Measurements from ENCODE around the gene ETF1. TPM values are rescaled to one million over a fixed set of nuclear protein-coding genes. Genes with fewer than 3 reads are reported as not detected.

The ETF1 gene
- total and polyA plus RNA-seq, 7 experiments from 2014 or later = 19.0 to 137 (median 43.1) TPM

DNA sequence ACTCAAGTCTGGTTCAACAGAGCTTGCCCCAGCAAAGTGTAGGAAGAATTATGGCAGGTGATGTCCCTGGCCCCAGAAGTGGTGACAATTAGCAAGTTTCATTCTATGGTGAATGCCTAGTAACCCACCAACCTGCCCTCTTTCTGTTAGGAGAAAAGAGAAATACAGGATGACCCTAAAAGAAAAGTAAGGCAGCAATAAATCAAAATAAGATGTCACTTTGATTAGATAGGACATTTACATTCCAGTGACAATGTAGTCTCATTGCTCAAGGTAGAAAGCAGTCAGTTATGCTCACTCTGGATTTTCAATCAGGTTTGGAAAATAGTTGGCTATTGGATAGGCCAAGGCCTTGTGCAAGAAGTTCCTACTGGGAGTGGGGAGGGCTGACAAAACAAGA is 37.7 kb upstream of the ETF1 start:
- H3K27ac Mint-ChIP-seq = no peak overlapping the region
- ChIA-PET CTCF (interaction anchor here (0.6 kb wide), 1 partner anchor 190 kb away, joined by 7 read pairs; no protein-coding TSS in a partner anchor), POLR2A (interaction anchor here (0.8 kb wide), 1 partner anchor 943 kb away, joined by 3 read pairs; no protein-coding TSS in a partner anchor)
- H3K4me1 Mint-ChIP-seq = peaks cover 0 to 9% (median 7%) of the 10 kb centered on the region in 7 donors
- H3K36me3 Mint-ChIP-seq = peaks cover 0 to 3% (median 0%) of the 10 kb centered on the region in 5 donors
- H3K4me3 ChIP-seq (ENCODE audit: low read length) = no peak overlapping the region
- no peaks in the 10 kb centered on the region for H3K36me3 ChIP-seq (ENCODE audit: control insufficient read depth in 2 of 3, insufficient read depth in 3 of 3, low read length in 3 of 3)
- H3K4me3 Mint-ChIP-seq = no peak overlapping the region
- no peaks in the 10 kb centered on the region for H3K27me3 ChIP-seq (ENCODE audit: control insufficient read depth in 2 of 2, insufficient read depth in 2 of 2, low read length in 2 of 2)
- DNase-seq = no peak
- peaks cover 0 to 3% of the 10 kb centered on the region in 2 donors for H3K4me1 ChIP-seq (ENCODE audit: control insufficient read depth in 2 of 2, insufficient read depth in 2 of 2, low read length in 2 of 2)
- H3K9me3 Mint-ChIP-seq = peaks cover 0 to 4% (median 0%) of the 10 kb centered on the region in 11 donors
- H3K9me3 ChIP-seq (ENCODE audit: control insufficient read depth in 2 of 3, low read length in 3 of 3) = no peaks in the 10 kb centered on the region
- H3K27ac ChIP-seq (ENCODE audit: low read depth, low read length) = no peak overlapping the region
- ATAC-seq = no peak
- intact Hi-C loops (cut with micrococcal nuclease) = no loop called here
- peaks cover 0 to 21% (median 3%) of the 10 kb centered on the region in 5 donors for H3K27me3 Mint-ChIP-seq

- H3K36me3 ChIP-seq (ENCODE audit: control insufficient read depth in 2 of 3, insufficient read depth in 3 of 3, low read length in 3 of 3) = peaks cover 0 to 1% (median 0%) of the 10 kb centered on the region in 3 experiments
- Mint-ChIP-seq H3K27me3 (peaks cover 0 to 19% (median 0%) of the 10 kb centered on the region in 5 donors), H3K9me3 (peaks cover 0 to 5% (median 0%) of the 10 kb centered on the region in 11 donors), H3K4me1 (peaks cover under 1 to 14% (median 8%) of the 10 kb centered on the region in 7 donors), H3K4me3 (no peak overlapping the region), H3K36me3 (peaks cover under 1 to 5% (median under 1%) of the 10 kb centered on the region in 5 donors), H3K27ac (no peak overlapping the region)
- CTCF ChIA-PET = interaction anchor here (0.7 to 1.5 kb wide), 8 partner anchors 8 to 682 kb away, joined by 3 to 7 read pairs (median 3); no protein-coding TSS in a partner anchor
- intact Hi-C loops (cut with micrococcal nuclease) = no loop called here
- H3K4me1 ChIP-seq (ENCODE audit: control insufficient read depth in 2 of 2, insufficient read depth in 2 of 2, low read length in 2 of 2) = peaks cover 0 to 3% of the 10 kb centered on the region in 2 donors
- no peaks in the 10 kb centered on the region for H3K27me3 ChIP-seq (ENCODE audit: control insufficient read depth in 2 of 2, insufficient read depth in 2 of 2, low read length in 2 of 2)
- ATAC-seq = no peak
- no peaks in the 10 kb centered on the region for H3K9me3 ChIP-seq (ENCODE audit: control insufficient read depth in 2 of 3, low read length in 3 of 3)
- no peak overlapping the region for H3K27ac ChIP-seq (ENCODE audit: low read depth, low read length)
- no peak for DNase-seq
- H3K4me3 ChIP-seq (ENCODE audit: low read length) = no peak overlapping the region
- POLR2A ChIA-PET = interaction anchor here (0.6 to 0.8 kb wide), 3 partner anchors 714 to 1719 kb away, joined by 3 to 4 read pairs (median 3); no protein-coding TSS in a partner anchor
Measured at GRCh38 chr5:138580001-138580400, 37.0 kb upstream of the ETF1 start.

GRCh38 chr5:138579517-138579863 is 36.5 kb upstream of the ETF1 start:
- peaks cover 3 to 10% (median 5%) of the 10 kb centered on the region in 5 donors for H3K36me3 Mint-ChIP-seq
- peaks cover 5 to 19% (median 13%) of the 10 kb centered on the region in 7 donors for H3K4me1 Mint-ChIP-seq
- POLR2A ChIA-PET = interaction anchor here (0.6 to 0.8 kb wide), 2 partner anchors 715 to 1720 kb away, joined by 3 to 4 read pairs; no protein-coding TSS in a partner anchor
- no peaks in the 10 kb centered on the region for H3K9me3 ChIP-seq (ENCODE audit: control insufficient read depth in 2 of 3, low read length in 3 of 3)
- no peaks in the 10 kb centered on the region for H3K27me3 ChIP-seq (ENCODE audit: control insufficient read depth in 2 of 2, insufficient read depth in 2 of 2, low read length in 2 of 2)
- H3K27ac Mint-ChIP-seq = peak overlapping the region in 1 of 9 donors; percentile 0
- CTCF ChIA-PET = interaction anchor here (0.6 to 1.5 kb wide), 13 partner anchors 8 to 711 kb away, joined by 3 to 7 read pairs (median 3); no protein-coding TSS in a partner anchor
- peaks cover 0 to 14% (median 0%) of the 10 kb centered on the region in 5 donors for H3K27me3 Mint-ChIP-seq
- H3K4me3 ChIP-seq (ENCODE audit: low read length) = no peak overlapping the region
- ATAC-seq = no peak
- H3K36me3 ChIP-seq (ENCODE audit: control insufficient read depth in 2 of 3, insufficient read depth in 3 of 3, low read length in 3 of 3) = peaks cover 0 to 6% (median 0%) of the 10 kb centered on the region in 3 experiments
- H3K27ac ChIP-seq (ENCODE audit: low read depth, low read length) = no peak overlapping the region
- H3K9me3 Mint-ChIP-seq = peaks cover 0 to 5% (median 0%) of the 10 kb centered on the region in 11 donors
- no peak for DNase-seq
- intact Hi-C loops (cut with micrococcal nuclease) = loop anchor here (1.0 to 10.0 kb wide), 7 partner anchors 53 to 985 kb away; partner anchors contain the start of genes CTNNA1 (in 2 of the 2), FAM13B (in 1 of the 2) and UBE2D2 (in 1 of the 2)
- peaks cover under 1 to 3% of the 10 kb centered on the region in 2 donors for H3K4me1 ChIP-seq (ENCODE audit: control insufficient read depth in 2 of 2, insufficient read depth in 2 of 2, low read length in 2 of 2)
- H3K4me3 Mint-ChIP-seq = no peak overlapping the region

DNA sequence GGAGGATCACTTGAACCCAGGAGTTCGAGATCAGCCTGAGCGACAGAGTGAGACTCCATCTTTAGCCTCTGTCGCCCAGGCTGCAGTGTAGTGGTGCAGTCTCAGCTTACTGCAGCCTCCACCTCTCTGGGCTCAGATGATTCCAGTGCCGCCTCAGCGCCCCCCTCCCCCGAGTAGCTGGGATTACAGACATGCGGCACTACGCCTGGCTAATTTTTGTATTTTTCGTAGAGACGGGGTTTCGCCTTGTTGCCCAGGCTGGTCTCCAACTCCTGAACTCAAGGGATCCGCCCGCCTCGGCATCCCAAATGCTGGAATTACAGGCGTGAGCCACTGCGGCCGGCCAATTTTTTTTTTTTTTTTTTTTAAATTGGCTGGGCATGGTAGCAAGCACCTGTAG is 34.4 kb upstream of the ETF1 start:
- ChIA-PET CTCF (interaction anchor here (0.7 kb wide), 1 partner anchor 35 kb away, joined by 4 read pairs; no protein-coding TSS in a partner anchor), POLR2A (interaction anchor here (0.7 to 5.2 kb wide), 3 partner anchors 35 to 285 kb away, joined by 4 to 62 read pairs (median 4); partner anchors contain the start of gene ETF1)
- H3K36me3 Mint-ChIP-seq = peaks cover 6 to 21% (median 10%) of the 10 kb centered on the region in 5 donors
- no peak overlapping the region for H3K27ac ChIP-seq (ENCODE audit: low read depth, low read length)
- no peak overlapping the region for H3K4me3 ChIP-seq (ENCODE audit: low read length)
- H3K27me3 Mint-ChIP-seq = peaks cover 0 to 4% (median 0%) of the 10 kb centered on the region in 5 donors
- ATAC-seq (no peak), DNase-seq (no peak)
- H3K4me1 Mint-ChIP-seq = peaks cover 12 to 35% (median 30%) of the 10 kb centered on the region in 7 donors
- H3K9me3 Mint-ChIP-seq = peaks cover 0 to 5% (median 0%) of the 10 kb centered on the region in 11 donors
- H3K27ac Mint-ChIP-seq = peak overlapping the region in 7 of 9 donors; percentile 43 to 100 (median 72)
- H3K4me1 ChIP-seq (ENCODE audit: control insufficient read depth in 2 of 2, insufficient read depth in 2 of 2, low read length in 2 of 2) = peaks cover 10 to 12% of the 10 kb centered on the region in 2 donors
- H3K27me3 ChIP-seq (ENCODE audit: control insufficient read depth in 2 of 2, insufficient read depth in 2 of 2, low read length in 2 of 2) = no peaks in the 10 kb centered on the region
- peaks cover 2 to 17% (median 6%) of the 10 kb centered on the region in 3 experiments for H3K36me3 ChIP-seq (ENCODE audit: control insufficient read depth in 2 of 3, insufficient read depth in 3 of 3, low read length in 3 of 3)
- peak overlapping the region in 3 of 10 donors; percentile 23 to 94 (median 36) for H3K4me3 Mint-ChIP-seq
- intact Hi-C loops (cut with micrococcal nuclease) = loop anchor here (5.0 to 10.0 kb wide), 3 partner anchors 175 to 987 kb away; partner anchors contain the start of genes CTNNA1 (in 1 of the 2), FAM13B (in 1 of the 2) and UBE2D2 (in 1 of the 2)
- no peaks in the 10 kb centered on the region for H3K9me3 ChIP-seq (ENCODE audit: control insufficient read depth in 2 of 3, low read length in 3 of 3)

- Histone ChIP-seq H3K4me1 (ENCODE audit: control insufficient read depth in 2 of 2, insufficient read depth in 2 of 2, low read length in 2 of 2) (peaks cover 10 to 15% of the 10 kb centered on the region in 2 donors), H3K36me3 (ENCODE audit: control insufficient read depth in 2 of 3, insufficient read depth in 3 of 3, low read length in 3 of 3) (peaks cover 9 to 37% (median 21%) of the 10 kb centered on the region in 3 experiments), H3K27me3 (ENCODE audit: control insufficient read depth in 2 of 2, insufficient read depth in 2 of 2, low read length in 2 of 2) (no peaks in the 10 kb centered on the region), H3K27ac (ENCODE audit: low read depth, low read length) (peak within 1 kb of the TSS; percentile 94), H3K9me3 (ENCODE audit: control insufficient read depth in 2 of 3, low read length in 3 of 3) (no peaks in the 10 kb centered on the region), H3K4me3 (ENCODE audit: low read length) (peak within 1 kb of the TSS; percentile 91)
- ATAC-seq = peak; percentile 89
- peaks cover 0 to 5% (median 0%) of the 10 kb centered on the region in 11 donors for H3K9me3 Mint-ChIP-seq
- POLR2A ChIA-PET = interaction anchor here (0.6 to 5.2 kb wide), 25 partner anchors 9 to 986 kb away, joined by 3 to 62 read pairs (median 5); partner anchors contain the start of genes BRD8, CDC25C, EGR1 and ETF1
- H3K36me3 Mint-ChIP-seq = peaks cover 6 to 32% (median 21%) of the 10 kb centered on the region in 5 donors
- peak within 1 kb of the TSS; percentile 94 to 99 (median 97) for H3K4me3 Mint-ChIP-seq
- H3K27me3 Mint-ChIP-seq = peaks cover 0 to 4% (median 0%) of the 10 kb centered on the region in 5 donors
- CTCF ChIA-PET = interaction anchor here (0.5 to 1.8 kb wide), 7 partner anchors 10 to 717 kb away, joined by 3 to 5 read pairs (median 4); partner anchors contain the start of genes EGR1 and ETF1
- peak within 1 kb of the TSS; percentile 100 for H3K27ac Mint-ChIP-seq
- intact Hi-C loops (cut with micrococcal nuclease) = loop anchor here (1.0 to 10.0 kb wide), 27 partner anchors 10 to 1600 kb away; partner anchors contain the start of genes BRD8 (in 2 of the 2), ETF1 (in 2 of the 2), MATR3 (in 2 of the 2) and SIL1 (in 2 of the 2)
- H3K4me1 Mint-ChIP-seq = peaks cover 15 to 48% (median 43%) of the 10 kb centered on the region in 7 donors
- peak; percentile 92 to 99 (median 98) for DNase-seq
Measured at GRCh38 chr5:138575194-138576015, 32.4 kb upstream of the ETF1 start, which contains the start of gene HSPA9. Gene HSPA9 (minus strand): TSS chr5:138575401. CDS start chr5:138575318, 83 bp downstream.

Measured in naive thymus-derived CD4-positive, alpha-beta T cell (primary cell).